Coronary artery (tissue), 2 donors: ENCODE measurements around the gene SLC22A14.

Experiments
- DNase-seq: peaks from one replicate; pipeline ENCODE4 v3.0.0-alpha.2; 2017; ENCODE audit warnings: low spot score
- H3K27ac ChIP-seq, 2 donors: fragments of 200-600 bp; sonication (generic); one replicate each; pipeline ENCODE4 v1.5.1; 2016 to 2019
- H3K4me3 ChIP-seq: fragments of 200-600 bp; sonication (generic); 2 replicates; pipeline ENCODE4 v1.5.1; 2016; ENCODE audit warnings: mild to moderate bottlenecking, moderate library complexity
- CTCF ChIP-seq: fragments of 200-600 bp; sonication (generic); IDR thresholded peaks from one replicate; pipeline ENCODE4 v1.5.1; 2019; ENCODE audit warnings: antibody characterized with exemption

Gene SLC22A14

GRCh38 chr3:38247366-38248035 lies 34.6 kb upstream of the SLC22A14 start:
- no peak overlapping the region for H3K4me3 ChIP-seq
- no peak for DNase-seq
- H3K27ac ChIP-seq, result no peak overlapping the region
- TF ChIP-seq CTCF, result no peak

- DNase-seq, result no peak
- TF ChIP-seq CTCF, result no peak
These were observed 31.9 kb upstream of the SLC22A14 start for GRCh38 chr3:38250198-38250597.

GRCh38 chr3:38251197-38251596 lies 30.9 kb upstream of the SLC22A14 start:
- DNase-seq, result no peak
- Histone ChIP-seq H3K4me3 (no peak overlapping the region), H3K27ac (no peak overlapping the region)
- TF ChIP-seq CTCF, result no peak

More at GRCh38 chr3:38250198-38250597, 31.9 kb upstream of the SLC22A14 start:
- Histone ChIP-seq H3K4me3 (no peak overlapping the region), H3K27ac (no peak overlapping the region)

- Histone ChIP-seq H3K27ac (no peak overlapping the region), H3K4me3 (no peak overlapping the region)
- TF ChIP-seq CTCF, result no peak
- DNase-seq, result no peak
These were observed 28.4 kb upstream of the SLC22A14 start for GRCh38 chr3:38253704-38254103.

GRCh38 chr3:38254872-38255271 lies 27.2 kb upstream of the SLC22A14 start:
- H3K4me3 ChIP-seq, result no peak overlapping the region
- TF ChIP-seq CTCF, result no peak

GRCh38 chr3:38255627-38256026 lies 26.5 kb upstream of the SLC22A14 start:
- Histone ChIP-seq H3K4me3 (no peak overlapping the region), H3K27ac (no peak overlapping the region)
- no peak for TF ChIP-seq CTCF
- no peak for DNase-seq

More at GRCh38 chr3:38254872-38255271, 27.2 kb upstream of the SLC22A14 start:
- no peak for DNase-seq
- no peak overlapping the region for H3K27ac ChIP-seq

- no peak for DNase-seq
- no peak overlapping the region for H3K27ac ChIP-seq
- no peak overlapping the region for H3K4me3 ChIP-seq
- TF ChIP-seq CTCF, result no peak
These were observed 24.5 kb upstream of the SLC22A14 start for GRCh38 chr3:38257583-38257982.
